Measurements from ENCODE around the gene RALGPS2. TPM values are rescaled to one million over a fixed set of nuclear protein-coding genes. Genes with fewer than 3 reads are reported as not detected.

RALGPS2 gene
- total and polyA plus RNA-seq, 2 experiments from 2014 or later, result 8.1 to 31.2 TPM

GRCh38 chr1:178810585-178810984, 85.5 kb downstream of the RALGPS2 start:
- no peaks in the 10 kb centered on the region for H3K36me3 ChIP-seq (ENCODE audit: insufficient read depth)
- no peak overlapping the region for H3K4me3 ChIP-seq
- no peak overlapping the region for H3K27ac ChIP-seq (ENCODE audit: low read depth)
- Mint-ChIP-seq H3K36me3 (ENCODE audit: low read depth) (peaks cover 2% of the 10 kb centered on the region; the same call in 1 of the 3 replicates), H3K27ac (no peak overlapping the region), H3K4me3 (no peak overlapping the region), H3K4me1 (peaks cover 5% of the 10 kb centered on the region; the same call in 1 of the 3 replicates), H3K27me3 (ENCODE audit: insufficient read depth, low read depth, poor library complexity) (peaks cover 2% of the 10 kb centered on the region), H3K9me3 (no peaks in the 10 kb centered on the region)
- ATAC-seq, result no peak
- H2AFZ ChIP-seq, result no peak overlapping the region
- no peaks in the 10 kb centered on the region for H3K27me3 ChIP-seq (ENCODE audit: insufficient read depth)
- H3F3A ChIP-seq (replicated peaks; ENCODE audit: low read depth), result no peaks in the 10 kb centered on the region
- no peaks in the 10 kb centered on the region for H3K9me2 ChIP-seq (ENCODE audit: insufficient read depth)
- H4K20me1 ChIP-seq (replicated peaks; ENCODE audit: insufficient read depth), result 0 out of 2 replicates have a peak, but pooled peaks cover 4% of the 10 kb centered on the region
- H3K4me1 ChIP-seq (ENCODE audit: insufficient read depth), result peaks cover 10% of the 10 kb centered on the region
- no peaks in the 10 kb centered on the region; the same call in 1 of the 2 replicates for H3K79me2 ChIP-seq (replicated peaks; ENCODE audit: insufficient read depth)
- no peak for TF ChIP-seq EZH2phosphoT487 (IDR thresholded peaks at IDR 0.05; ENCODE audit: unreplicated experiment)
- TF ChIP-seq POLR2AphosphoS5 (IDR thresholded peaks at IDR 0.05; ENCODE audit: low read depth), result no peak
- no peak for TF ChIP-seq REST (IDR thresholded peaks at IDR 0.05; ENCODE audit: unreplicated experiment)
- TF ChIP-seq STAT1 (IDR thresholded peaks at IDR 0.05; ENCODE audit: unreplicated experiment), result no peak
- TF ChIP-seq NANOG (IDR thresholded peaks at IDR 0.05; ENCODE audit: borderline replicate concordance), result no peak
- TF ChIP-seq ZNF331 (CRISPR knock-in tag; IDR thresholded peaks at IDR 0.05; ENCODE audit: low read depth), result no peak
- no peak for TF ChIP-seq JUNB (IDR thresholded peaks at IDR 0.05; ENCODE audit: unreplicated experiment)
- TF ChIP-seq ZNF114 (CRISPR knock-in tag; IDR thresholded peaks at IDR 0.05), result no peak
- no peak for TF ChIP-seq EZH2 (IDR thresholded peaks at IDR 0.05; ENCODE audit: low read depth, unreplicated experiment)
- no peak for TF ChIP-seq ZNF462 (CRISPR knock-in tag; IDR thresholded peaks at IDR 0.05)
- no peak for TF ChIP-seq ETS1 (IDR thresholded peaks at IDR 0.05)
- TF ChIP-seq CREB1 (CRISPR knock-in tag; IDR thresholded peaks at IDR 0.05; ENCODE audit: low read depth), result no peak
- no peak for TF ChIP-seq CTCF (conservative IDR thresholded peaks at IDR 0.05; ENCODE audit: low read depth in 2 of 2)
- H3K4me2 ChIP-seq, result no peak overlapping the region
- DNase-seq (ENCODE audit: low spot score), result no peak

Data from GM23338 (cell line).